GM18907 (cell line): ENCODE data around the gene QRFP.

Experiments used
- ATAC-seq: cut with Tn5 transposase; IDR thresholded peaks from one replicate; pipeline ENCODE4 v1.9.1; 2021; ENCODE audit warnings: mild to moderate bottlenecking, moderate library complexity; ENCODE audit not compliant: unreplicated experiment

The QRFP gene

GRCh38 chr9:130872912-130873503 is 23.6 kb downstream of the QRFP start:
- no peak for ATAC-seq

DNA sequence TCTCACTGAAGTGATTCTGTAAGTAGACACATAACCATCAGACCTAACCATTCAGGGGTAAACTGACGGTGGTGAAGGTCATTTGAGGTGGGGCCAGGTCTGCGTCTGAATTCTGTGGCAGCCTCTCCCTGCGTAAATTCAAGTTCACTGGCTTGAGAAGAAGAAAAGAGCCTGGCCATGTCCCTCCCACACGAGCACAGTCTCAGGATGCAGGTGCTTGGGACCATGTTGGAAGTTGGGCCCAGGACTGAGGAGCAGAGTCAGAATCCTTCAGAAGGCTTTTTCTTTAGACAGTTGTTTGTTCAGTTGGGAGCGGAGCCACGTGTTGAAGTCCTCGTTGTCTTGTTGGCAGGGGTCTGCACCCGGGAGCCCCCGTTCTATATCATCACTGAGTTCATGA is 24.1 kb downstream of the QRFP start:
- ATAC-seq: no peak

- no peak for ATAC-seq
Measured at GRCh38 chr9:130872093-130872492, 24.5 kb downstream of the QRFP start.

GRCh38 chr9:130871395-130872062 is 25.1 kb downstream of the QRFP start:
- no peak for ATAC-seq

GRCh38 chr9:130870491-130871381 is 25.9 kb downstream of the QRFP start:
- no peak for ATAC-seq

GRCh38 chr9:130869250-130869649 is 27.4 kb downstream of the QRFP start:
- ATAC-seq: no peak

DNA sequence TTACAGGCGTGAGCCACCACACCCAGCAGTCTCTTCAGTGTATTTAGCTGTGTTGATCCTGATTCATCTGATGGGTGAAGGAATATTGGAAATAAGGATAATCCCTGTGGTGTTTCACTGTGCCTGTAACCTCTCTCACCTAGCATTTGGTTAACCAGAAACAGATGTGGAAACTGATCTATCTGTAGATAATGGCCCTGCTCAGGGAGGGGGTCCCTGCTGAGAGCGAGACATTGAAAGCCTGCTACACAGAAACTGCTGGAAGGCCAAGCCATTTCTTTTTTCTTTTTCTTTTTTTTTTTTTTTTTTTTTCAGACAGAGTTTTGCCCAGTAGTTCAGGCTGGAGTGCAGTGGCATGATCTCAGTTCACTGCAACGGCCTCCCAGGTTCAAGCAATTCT is 28.4 kb downstream of the QRFP start:
- no peak for ATAC-seq

DNA sequence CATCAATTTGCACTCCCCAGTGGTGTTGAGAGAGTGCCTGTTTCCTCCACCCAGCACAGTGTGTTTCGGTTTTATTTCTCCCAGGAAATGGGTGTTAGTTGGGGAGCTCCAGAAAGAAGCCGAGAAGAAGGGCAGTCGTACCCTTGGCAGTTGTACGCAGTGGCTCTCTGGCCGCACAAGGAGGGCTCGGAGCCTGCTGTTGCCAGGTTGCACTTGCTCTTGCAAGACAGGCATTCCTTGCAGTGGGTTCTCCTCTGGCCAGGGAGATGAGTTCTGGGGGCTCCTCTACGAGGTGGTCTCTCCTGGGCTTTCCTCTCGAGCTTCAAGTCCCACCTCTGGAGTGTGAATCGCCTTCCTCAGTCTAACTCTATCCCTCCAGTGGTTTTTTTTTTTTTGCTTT is 29.1 kb downstream of the QRFP start:
- ATAC-seq: no peak

GRCh38 chr9:130866474-130866965 is 30.1 kb downstream of the QRFP start:
- ATAC-seq: no peak

GRCh38 chr9:130865921-130866320 is 30.7 kb downstream of the QRFP start:
- ATAC-seq: no peak

GRCh38 chr9:130864541-130864940 is 32.1 kb downstream of the QRFP start:
- ATAC-seq: no peak

GRCh38 chr9:130862747-130863146 is 33.9 kb downstream of the QRFP start:
- no peak for ATAC-seq

GRCh38 chr9:130862217-130862616 is 34.4 kb downstream of the QRFP start:
- ATAC-seq: no peak

DNA sequence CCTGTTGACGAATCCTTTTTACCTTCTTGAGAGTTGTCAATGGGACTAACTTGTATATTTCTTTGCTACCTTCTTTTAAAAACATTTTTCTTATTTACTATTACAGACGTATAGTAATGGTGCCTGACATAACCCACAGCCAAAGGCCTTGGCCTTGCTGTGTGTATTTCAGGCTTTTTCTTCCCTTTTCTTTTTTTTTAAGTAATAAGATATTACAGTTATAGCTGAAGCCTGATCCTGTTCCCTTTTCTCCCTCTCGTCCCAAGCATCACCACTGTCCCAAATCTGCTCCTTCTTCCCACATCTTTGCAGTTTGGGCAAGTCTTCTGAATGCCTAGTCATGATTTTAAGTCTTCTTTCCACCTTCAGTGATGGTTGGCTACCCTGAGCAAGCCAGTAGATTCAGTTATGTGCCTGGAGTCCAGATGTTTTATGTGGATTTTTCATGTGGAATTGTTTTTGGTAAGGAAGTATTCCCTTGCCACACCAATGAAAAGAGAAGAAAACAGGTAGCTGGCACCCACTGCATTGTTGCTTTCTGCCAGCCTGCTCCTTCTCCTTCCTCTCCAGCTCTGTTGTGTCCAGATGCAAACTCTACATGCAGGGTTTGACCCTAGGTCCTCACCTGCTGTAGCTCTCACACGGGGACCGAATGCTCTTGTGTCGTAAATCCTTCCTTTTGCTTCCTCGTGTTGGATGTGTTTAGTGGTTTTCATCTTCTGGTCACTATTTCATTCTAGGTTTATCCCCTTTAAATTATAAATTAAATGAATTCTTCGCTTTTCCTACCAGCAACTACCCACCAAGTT is 35.0 kb downstream of the QRFP start:
- ATAC-seq: no peak

DNA sequence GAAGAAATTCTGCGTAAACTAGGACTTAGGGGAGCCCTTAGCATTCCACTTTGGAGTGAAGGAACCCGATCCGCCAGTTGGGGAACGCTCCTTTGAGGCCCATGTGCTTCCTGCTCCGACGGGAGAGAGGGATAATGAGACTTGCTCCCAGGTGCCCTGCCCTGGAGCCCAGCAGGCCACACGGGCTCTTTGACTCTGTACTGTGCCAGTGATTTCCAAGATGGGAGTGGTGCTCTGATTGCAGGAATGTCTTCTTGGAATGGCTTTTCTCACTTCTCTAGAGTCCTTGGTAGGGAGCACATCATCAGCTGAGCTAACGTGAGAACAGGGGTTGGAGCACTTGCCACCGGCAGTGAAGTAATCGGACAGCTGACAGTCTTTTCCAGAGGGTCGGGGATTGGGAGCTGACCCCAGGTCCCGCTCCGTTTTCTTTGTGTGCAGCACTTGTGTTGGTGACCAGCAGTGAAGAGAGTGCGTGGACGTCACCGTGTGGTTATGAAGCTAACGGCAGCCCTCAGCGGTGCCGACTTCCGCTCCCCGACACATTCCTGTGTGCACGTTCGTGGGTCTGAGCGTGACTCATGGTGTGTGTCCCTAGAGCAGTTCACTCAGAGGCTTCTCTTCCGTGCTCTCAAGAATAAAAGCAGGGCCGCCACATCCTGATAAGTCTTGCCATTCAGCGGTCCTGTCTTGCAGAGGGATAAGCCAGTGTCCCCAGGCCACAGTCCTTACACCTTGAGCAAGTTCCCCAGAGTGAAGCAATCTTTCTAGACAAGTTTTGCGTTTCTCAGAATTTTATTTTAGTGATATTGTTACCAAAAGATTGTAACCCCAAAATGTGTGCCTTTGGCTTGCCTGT is 35.9 kb downstream of the QRFP start:
- no peak for ATAC-seq

DNA sequence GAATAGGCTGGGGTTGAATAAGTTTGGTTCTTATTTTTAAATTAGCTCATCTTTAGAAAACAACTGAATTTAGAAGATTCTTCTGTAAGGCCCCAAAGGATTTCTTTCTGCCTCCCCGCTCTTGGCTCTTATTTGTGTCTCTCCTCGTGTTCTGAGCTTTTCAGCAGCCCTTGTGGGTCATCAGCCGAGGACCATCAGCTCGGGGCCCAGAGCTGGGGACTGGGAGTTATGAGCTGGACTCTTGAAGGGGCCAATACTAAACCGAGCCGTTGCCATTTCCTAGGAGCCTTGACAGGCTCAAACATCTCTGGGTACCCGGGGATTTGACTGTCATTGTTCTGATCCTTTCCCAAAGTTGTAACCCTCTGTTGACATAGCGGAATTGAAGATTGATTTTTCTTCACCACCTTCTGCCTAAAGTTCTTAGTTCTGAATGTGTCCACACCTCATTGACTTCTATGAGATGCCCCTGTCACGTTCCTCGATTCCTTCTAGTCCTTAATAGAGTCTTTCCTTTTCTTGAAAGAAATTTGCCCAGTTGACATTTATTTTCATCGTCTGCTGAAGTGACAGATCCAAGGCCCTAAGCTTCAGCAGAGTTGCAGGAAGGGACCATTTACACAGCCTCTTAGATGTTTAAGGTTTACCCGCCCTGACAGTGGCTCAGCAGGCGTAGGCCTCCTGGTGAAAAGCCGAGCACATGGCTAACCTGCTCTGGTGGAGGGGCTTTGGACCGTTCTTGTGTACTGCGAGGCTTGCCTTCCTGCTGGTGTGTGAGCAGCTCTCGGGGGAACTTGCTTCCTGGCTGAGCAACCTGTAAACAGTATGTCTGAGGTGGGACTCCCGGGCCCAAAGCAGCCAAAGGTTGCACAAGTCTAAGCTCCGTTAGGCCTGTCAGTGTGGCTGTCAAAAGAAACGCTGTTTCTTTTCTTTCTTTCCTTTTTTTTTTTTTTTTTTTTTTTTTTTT is 37.6 kb downstream of the QRFP start:
- ATAC-seq: no peak

DNA sequence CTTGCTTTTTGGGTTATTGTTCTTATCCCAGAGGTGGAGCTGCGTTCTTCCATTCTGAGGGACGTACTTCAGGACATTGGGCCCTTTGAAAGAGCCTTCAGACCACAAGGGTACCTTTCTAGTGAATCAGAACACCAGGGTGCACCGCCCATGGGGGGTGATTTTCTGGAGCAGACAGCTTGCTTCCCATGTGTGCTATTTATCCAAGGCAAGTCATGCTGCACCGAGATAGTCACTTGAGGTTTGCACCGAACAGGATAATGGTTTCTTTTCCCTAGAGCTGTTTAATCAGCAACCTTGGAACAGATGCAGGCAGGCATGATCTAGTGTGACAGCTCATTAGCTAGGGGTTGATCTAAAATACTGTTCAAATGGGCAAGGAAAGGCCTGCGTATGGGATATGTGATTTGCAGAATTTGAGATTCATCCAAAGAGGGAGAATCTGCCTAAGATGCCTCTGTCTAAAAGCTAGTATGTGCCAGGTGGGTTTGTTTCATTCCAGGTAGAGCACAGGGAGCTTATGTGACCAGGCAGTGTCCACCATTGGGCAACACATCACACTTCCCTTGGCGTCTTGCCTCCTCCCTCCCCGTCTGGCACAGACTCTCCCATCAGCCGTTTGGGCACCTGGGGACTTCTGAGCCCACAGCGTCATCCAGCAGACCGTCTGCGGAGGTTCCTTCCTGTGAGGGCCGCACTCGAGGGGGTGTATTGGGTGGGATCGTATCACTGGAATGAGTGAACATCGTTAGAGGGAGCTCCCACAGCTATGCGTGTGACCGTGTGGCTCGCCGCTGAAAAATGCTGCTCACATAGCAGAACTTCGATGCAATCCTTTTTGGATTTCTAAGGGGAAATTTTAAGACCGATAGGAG is 38.5 kb downstream of the QRFP start:
- ATAC-seq: no peak

GRCh38 chr9:130856474-130856873 is 40.1 kb downstream of the QRFP start:
- no peak for ATAC-seq
